VCaP (cell line): ENCODE data around the gene ANXA2R.

Source experiments
- H3K27ac ChIP-seq: fragments of 450-650 bp; 2 replicates; pipeline ENCODE4 v1.5.1; 2017
- TF ChIP-seq, protein P1 (sequence below): fragments of 450-650 bp; conservative IDR thresholded peaks from 2 replicates; pipeline ENCODE4 v1.5.1; 2017; ENCODE audit warnings: mild to moderate bottlenecking, moderate library complexity

ANXA2R gene

GRCh38 chr5:42994555-42995359, 45.4 kb downstream of the ANXA2R start:
- TF ChIP-seq, protein P1, sequence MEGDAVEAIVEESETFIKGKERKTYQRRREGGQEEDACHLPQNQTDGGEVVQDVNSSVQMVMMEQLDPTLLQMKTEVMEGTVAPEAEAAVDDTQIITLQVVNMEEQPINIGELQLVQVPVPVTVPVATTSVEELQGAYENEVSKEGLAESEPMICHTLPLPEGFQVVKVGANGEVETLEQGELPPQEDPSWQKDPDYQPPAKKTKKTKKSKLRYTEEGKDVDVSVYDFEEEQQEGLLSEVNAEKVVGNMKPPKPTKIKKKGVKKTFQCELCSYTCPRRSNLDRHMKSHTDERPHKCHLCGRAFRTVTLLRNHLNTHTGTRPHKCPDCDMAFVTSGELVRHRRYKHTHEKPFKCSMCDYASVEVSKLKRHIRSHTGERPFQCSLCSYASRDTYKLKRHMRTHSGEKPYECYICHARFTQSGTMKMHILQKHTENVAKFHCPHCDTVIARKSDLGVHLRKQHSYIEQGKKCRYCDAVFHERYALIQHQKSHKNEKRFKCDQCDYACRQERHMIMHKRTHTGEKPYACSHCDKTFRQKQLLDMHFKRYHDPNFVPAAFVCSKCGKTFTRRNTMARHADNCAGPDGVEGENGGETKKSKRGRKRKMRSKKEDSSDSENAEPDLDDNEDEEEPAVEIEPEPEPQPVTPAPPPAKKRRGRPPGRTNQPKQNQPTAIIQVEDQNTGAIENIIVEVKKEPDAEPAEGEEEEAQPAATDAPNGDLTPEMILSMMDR = no peak
- no peak overlapping the region for H3K27ac ChIP-seq

DNA sequence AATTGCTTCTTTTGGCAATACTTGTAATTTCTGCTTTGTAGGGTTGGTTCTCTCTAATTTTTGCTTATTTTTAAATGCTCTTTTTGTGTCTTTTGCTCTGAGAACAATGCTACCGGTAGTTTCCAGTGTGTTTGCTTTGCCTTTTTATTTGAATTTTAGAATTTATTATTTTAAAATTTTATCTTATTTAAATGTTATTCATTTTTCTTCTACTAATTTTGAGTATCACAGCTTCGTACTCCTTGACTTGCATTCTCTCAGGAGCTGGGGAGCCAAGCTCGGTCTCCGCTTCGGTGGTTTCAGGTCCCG, 45.9 kb downstream of the ANXA2R start:
- TF ChIP-seq, protein P1 = no peak
- H3K27ac ChIP-seq = no peak overlapping the region

GRCh38 chr5:42993516-42994245, 46.4 kb downstream of the ANXA2R start:
- H3K27ac ChIP-seq = no peak overlapping the region
- TF ChIP-seq, protein P1 = no peak

GRCh38 chr5:42992088-42992879, 47.8 kb downstream of the ANXA2R start:
- TF ChIP-seq, protein P1 = no peak
- H3K27ac ChIP-seq = no peak overlapping the region

DNA sequence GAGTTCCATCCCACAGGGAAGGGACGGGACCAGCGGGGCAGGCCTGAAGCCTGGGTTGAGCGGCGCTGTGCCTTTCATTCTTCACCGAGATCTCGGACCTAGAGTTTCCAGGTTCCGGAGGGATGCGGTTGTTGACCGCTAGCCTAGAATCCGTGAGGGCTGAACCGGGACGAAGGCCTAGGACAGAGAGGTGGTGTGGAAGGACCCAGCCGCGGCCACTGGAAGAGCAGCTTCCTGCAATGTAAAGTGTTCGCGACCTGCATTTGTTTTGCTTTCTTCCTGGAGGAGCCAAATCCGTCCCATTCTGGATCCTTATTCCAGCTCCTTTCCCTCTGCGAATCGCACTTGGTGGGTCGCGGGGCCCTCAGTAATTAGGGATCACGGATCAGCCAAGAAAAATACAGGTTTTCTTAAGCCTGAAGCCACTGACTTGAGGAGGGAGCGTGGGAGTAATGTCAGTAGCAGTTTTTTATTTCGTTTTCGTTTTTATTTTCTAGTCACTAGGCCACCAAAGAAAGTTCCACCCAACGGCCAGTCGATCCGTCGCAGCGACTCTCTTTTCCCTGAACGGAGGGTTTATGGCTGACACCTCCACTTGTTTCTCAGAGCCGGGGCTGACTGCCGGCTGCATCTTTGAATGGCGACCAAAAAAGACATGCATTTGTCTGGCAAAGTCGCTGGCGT, 48.6 kb downstream of the ANXA2R start:
- H3K27ac ChIP-seq = no peak overlapping the region
- TF ChIP-seq, protein P1 = no peak

DNA sequence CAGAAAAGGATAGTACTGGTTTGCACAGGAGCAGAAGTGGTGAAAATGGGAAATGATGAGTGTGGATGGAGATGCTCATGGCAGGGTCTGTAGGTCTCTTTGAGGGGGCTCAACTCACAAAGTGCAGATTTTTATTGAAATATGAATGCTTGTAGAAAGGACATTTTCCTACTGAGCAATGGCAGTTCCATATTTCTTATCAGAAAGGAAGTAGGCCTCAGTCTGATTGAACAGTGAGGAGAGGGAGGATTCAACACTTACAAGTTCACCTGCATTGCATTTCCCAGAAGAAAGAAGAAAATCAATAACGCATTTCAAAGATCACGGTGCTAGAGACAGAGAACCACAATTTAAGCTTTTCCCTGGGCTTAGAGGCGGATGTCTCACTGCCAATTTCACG, 49.2 kb downstream of the ANXA2R start:
- no peak overlapping the region for H3K27ac ChIP-seq
- TF ChIP-seq, protein P1 = no peak
